ENCODE data around the gene SEC16A.

The SEC16A gene

DNA sequence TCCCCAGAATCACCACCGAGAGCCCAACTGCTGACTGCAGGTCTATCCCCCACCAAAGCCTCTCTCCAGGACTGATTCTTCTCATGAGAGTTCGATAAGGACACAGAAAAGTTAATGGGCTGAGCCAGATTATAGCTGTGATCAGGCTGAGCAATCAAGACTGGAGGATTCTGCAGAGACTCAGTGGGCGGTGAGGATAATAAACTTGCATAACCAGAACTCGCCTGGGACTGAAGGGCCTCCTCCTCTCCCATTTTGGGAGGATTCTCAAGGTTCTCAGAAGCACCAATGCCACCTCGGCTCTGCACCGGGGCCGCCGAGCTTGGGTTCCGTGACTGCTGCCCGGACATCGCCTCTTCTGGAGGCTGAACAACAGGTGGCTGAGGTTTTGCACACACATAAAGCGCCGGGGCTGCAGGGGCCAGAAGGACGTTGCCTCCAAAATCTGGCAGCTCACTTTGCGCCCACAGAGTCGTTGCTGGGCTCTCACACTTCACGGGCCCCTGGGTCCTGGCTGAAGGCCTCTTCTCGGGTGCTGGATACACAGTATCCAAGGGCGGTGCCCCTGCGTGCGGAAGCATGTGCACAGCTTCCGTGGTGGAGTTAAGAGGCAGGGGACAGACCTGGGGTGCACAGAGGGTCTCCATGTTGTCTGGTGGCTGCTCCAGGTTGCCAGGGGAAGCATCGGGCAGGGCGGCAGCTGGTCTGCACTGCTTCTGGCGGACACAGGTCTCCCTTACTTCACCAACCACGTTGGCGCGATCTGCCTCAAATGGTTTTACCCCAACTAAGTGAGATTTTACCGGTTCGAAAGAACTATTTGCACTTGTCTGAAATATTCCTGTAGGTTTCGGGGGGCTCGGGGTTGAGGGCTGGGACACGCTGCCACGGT lies 7.6 kb downstream of the SEC16A start:
- H3K4me3 ChIP-seq (replicated peaks in 1 of 2; ENCODE audit: low read depth in 2 of 2, low read length in 2 of 2) = no peak overlapping the region
- no peak for DNase-seq (ENCODE audit: low read depth in 2 of 2)
- TF ChIP-seq, protein P1, sequence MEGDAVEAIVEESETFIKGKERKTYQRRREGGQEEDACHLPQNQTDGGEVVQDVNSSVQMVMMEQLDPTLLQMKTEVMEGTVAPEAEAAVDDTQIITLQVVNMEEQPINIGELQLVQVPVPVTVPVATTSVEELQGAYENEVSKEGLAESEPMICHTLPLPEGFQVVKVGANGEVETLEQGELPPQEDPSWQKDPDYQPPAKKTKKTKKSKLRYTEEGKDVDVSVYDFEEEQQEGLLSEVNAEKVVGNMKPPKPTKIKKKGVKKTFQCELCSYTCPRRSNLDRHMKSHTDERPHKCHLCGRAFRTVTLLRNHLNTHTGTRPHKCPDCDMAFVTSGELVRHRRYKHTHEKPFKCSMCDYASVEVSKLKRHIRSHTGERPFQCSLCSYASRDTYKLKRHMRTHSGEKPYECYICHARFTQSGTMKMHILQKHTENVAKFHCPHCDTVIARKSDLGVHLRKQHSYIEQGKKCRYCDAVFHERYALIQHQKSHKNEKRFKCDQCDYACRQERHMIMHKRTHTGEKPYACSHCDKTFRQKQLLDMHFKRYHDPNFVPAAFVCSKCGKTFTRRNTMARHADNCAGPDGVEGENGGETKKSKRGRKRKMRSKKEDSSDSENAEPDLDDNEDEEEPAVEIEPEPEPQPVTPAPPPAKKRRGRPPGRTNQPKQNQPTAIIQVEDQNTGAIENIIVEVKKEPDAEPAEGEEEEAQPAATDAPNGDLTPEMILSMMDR (IDR thresholded peaks at IDR 0.05; ENCODE audit: low read depth, low read length) = no peak

DNA sequence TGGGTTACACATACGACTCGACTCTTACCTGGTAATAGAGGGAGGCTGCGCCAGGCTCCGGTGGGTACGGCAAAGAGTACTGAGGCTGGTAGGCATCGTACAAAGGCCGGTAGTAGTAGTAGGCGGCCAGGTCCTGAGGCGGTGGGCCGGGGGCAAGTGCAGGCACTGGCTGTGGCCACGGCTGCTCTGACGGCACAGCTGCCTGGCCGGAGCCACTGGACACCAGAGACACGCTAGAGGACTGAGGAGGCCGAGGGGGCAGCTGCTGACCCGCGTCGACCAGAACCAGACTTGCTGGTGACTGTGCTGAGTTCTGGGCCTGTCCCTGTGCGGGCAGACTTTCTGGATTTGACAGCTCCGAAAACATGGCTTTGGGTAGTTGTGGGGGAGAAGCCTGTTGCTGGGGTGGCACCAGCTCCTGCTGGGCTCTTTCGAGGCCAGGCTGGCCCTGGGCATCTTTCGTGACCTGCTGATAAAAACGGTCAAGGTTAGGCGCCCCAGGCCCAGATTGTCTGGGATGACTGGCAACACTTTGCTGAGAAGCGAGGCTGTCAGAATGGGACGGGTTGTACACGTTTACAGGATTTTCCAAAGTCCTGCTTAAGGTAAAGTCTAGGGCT lies 8.7 kb downstream of the SEC16A start:
- no peak overlapping the region for H3K4me3 ChIP-seq (replicated peaks in 1 of 2; ENCODE audit: low read depth in 2 of 2, low read length in 2 of 2)
- no peak for DNase-seq (ENCODE audit: low read depth in 2 of 2)
- TF ChIP-seq, protein P1 (IDR thresholded peaks at IDR 0.05; ENCODE audit: low read depth, low read length) = no peak

GRCh38 chr9:136473354-136473721 lies 9.5 kb downstream of the SEC16A start:
- H3K4me3 ChIP-seq (replicated peaks in 1 of 2; ENCODE audit: low read depth in 2 of 2, low read length in 2 of 2) = no peak overlapping the region
- TF ChIP-seq, protein P1 (IDR thresholded peaks at IDR 0.05; ENCODE audit: low read depth, low read length) = no peak
- DNase-seq (ENCODE audit: low read depth in 2 of 2) = no peak

DNA sequence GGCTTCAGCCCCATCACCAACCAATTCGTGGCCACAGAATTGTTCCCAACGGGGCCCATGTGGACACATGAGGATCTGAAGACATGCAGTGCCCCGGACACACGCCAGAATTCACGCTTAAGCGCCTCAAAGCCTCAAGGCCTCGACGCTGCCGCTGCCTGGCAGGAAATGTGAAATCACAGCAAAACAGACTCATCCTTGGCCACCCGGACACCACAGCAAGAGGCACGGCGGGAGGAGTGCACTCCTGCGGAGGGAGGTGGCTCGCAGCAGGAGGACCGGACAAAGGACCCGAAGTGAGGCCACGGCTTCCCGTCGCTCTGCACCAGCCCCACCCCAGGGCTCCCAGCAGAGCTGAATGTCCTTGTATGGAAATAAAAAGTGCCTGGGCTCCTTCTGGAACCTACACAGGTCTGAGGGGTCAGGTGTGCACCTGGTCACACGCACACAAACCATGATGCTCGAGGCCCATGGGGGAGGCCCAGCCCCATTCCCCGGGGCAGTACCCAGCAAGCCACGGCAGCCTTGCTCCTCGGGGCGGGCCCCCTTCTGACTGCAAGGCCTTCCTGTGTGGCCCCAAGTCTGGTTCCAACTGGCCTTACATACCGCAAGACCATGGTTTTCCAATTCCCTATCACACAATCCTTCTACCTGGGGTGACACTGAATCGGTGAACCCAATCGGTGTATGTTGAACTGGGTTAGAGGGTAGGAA lies 10.0 kb downstream of the SEC16A start:
- no peak overlapping the region for H3K4me3 ChIP-seq (replicated peaks in 1 of 2; ENCODE audit: low read depth in 2 of 2, low read length in 2 of 2)
- DNase-seq (ENCODE audit: low read depth in 2 of 2) = no peak
- TF ChIP-seq, protein P1 (IDR thresholded peaks at IDR 0.05; ENCODE audit: low read depth, low read length) = no peak

DNA sequence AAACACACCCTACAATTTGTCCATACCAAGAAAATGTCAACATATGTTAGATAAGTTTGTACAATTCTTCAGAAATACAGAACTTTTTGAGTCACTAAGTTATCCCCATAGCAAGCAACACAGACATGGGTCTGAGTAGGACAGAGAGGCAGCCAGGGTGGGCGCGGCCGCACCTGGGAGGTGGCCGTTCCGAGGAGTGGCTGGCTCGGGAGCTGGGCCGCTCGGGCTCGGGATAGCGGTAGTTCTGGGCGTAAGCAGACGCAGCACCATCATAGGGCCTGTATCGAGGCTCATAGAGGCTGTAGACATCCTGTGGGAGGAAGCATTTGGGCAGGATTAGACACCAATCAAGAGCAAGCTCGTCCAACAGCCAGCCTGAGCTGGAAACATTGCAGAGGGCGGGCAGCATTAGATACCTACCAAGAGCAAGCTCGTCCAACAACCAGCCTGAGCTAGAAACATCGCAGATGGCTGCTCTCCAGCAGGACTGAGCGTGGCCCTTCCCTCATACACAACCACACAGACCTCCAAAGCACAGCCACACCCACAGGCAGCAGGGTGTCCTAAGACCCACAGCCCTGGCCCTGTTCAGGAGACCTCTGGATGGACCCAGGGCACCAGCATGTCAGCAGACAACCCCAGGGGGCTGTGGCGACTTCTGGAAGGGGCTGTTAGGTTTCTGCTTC lies 10.9 kb downstream of the SEC16A start:
- TF ChIP-seq, protein P1 (IDR thresholded peaks at IDR 0.05; ENCODE audit: low read depth, low read length) = no peak
- DNase-seq (ENCODE audit: low read depth in 2 of 2) = no peak
- no peak overlapping the region for H3K4me3 ChIP-seq (replicated peaks in 1 of 2; ENCODE audit: low read depth in 2 of 2, low read length in 2 of 2)

GRCh38 chr9:136470792-136471469 lies 11.9 kb downstream of the SEC16A start:
- DNase-seq (ENCODE audit: low read depth in 2 of 2) = no peak
- H3K4me3 ChIP-seq (replicated peaks in 1 of 2; ENCODE audit: low read depth in 2 of 2, low read length in 2 of 2) = no peak overlapping the region
- TF ChIP-seq, protein P1 (IDR thresholded peaks at IDR 0.05; ENCODE audit: low read depth, low read length) = no peak

Data from cardiac fibroblast (primary cell).